GM23338 (cell line): ENCODE measurements around the gene PPHLN1. TPM values are rescaled to one million over a fixed set of nuclear protein-coding genes. Genes with fewer than 3 reads are reported as not detected.

ENCODE experiments used
- ATAC-seq: fragments of 200-7000 bp; cut with Tn5 transposase; 3 replicates; pipeline ENCODE4 v1.9.1; 2020
- DNase-seq: peaks from one replicate; pipeline ENCODE4 v3.0.0-alpha.2; 2015; ENCODE audit warnings: low spot score
- H2AFZ ChIP-seq: fragments of 200-600 bp; sonication (generic); 2 replicates; pipeline ENCODE4 v1.8.0; 2016; ENCODE audit warnings: antibody characterized with exemption, mild to moderate bottlenecking, moderate library complexity
- H3F3A ChIP-seq: fragments of 200-600 bp; sonication (generic); replicated peaks from 2 replicates; pipeline ENCODE4 v1.8.0; 2017; ENCODE audit warnings: antibody characterized with exemption, mixed run types, low read depth
- H3K27ac ChIP-seq: fragments of 200-600 bp; sonication (generic); 2 replicates; pipeline ENCODE4 v1.6.1; 2016; ENCODE audit warnings: low read depth
- H3K27me3 ChIP-seq: fragments of 200-600 bp; sonication (generic); 2 replicates; pipeline ENCODE4 v1.8.0; 2016; ENCODE audit warnings: mild to moderate bottlenecking, mixed run types, moderate library complexity; ENCODE audit not compliant: insufficient read depth
- H3K36me3 ChIP-seq: fragments of 200-600 bp; sonication (generic); 2 replicates; pipeline ENCODE4 v1.8.0; 2016; ENCODE audit warnings: mild to moderate bottlenecking; ENCODE audit not compliant: insufficient read depth
- H3K4me1 ChIP-seq: fragments of 200-600 bp; sonication (generic); 2 replicates; pipeline ENCODE4 v1.8.0; 2016; ENCODE audit warnings: mild to moderate bottlenecking, moderate library complexity; ENCODE audit not compliant: insufficient read depth
- H3K4me2 ChIP-seq: fragments of 200-600 bp; sonication (generic); 2 replicates; pipeline ENCODE4 v1.7.1; 2017; ENCODE audit warnings: mixed run types
- H3K4me3 ChIP-seq: fragments of 200-600 bp; sonication (generic); 2 replicates; pipeline ENCODE4 v1.6.1; 2016; ENCODE audit warnings: mixed run types
- H3K79me2 ChIP-seq: fragments of 200-600 bp; sonication (generic); replicated peaks from 2 replicates; pipeline ENCODE4 v1.8.0; 2017; ENCODE audit warnings: mild to moderate bottlenecking; ENCODE audit not compliant: insufficient read depth
- H3K9me2 ChIP-seq: fragments of 200-600 bp; sonication (generic); 2 replicates; pipeline ENCODE4 v1.8.0; 2017; ENCODE audit not compliant: insufficient read depth
- H4K20me1 ChIP-seq: fragments of 200-600 bp; sonication (generic); replicated peaks from 2 replicates; pipeline ENCODE4 v1.8.0; 2017; ENCODE audit warnings: mild to moderate bottlenecking; ENCODE audit not compliant: insufficient read depth
- H3K27ac Mint-ChIP-seq: 2 replicates; pipeline ENCODE4 v1.8.0; 2020; ENCODE audit warnings: inconsistent platforms, mild to moderate bottlenecking, moderate library complexity, mixed read lengths
- H3K27me3 Mint-ChIP-seq: 3 replicates; pipeline ENCODE4 v1.8.0; 2022; ENCODE audit warnings: low read depth, mild to moderate bottlenecking, moderate library complexity, mixed read lengths, inconsistent platforms; ENCODE audit not compliant: insufficient read depth, poor library complexity
- H3K36me3 Mint-ChIP-seq: 3 replicates; pipeline ENCODE4 v1.8.0; 2021; ENCODE audit warnings: low read depth, mild to moderate bottlenecking, inconsistent platforms, moderate library complexity, mixed read lengths
- H3K4me1 Mint-ChIP-seq: 3 replicates; pipeline ENCODE4 v1.8.0; 2020; ENCODE audit warnings: mild to moderate bottlenecking, inconsistent platforms, mixed read lengths
- H3K4me3 Mint-ChIP-seq: 3 replicates; pipeline ENCODE4 v1.8.0; 2021; ENCODE audit warnings: moderate library complexity, mild to moderate bottlenecking, inconsistent platforms, mixed read lengths
- H3K9me3 Mint-ChIP-seq: 3 replicates; pipeline ENCODE4 v1.8.0; 2020; ENCODE audit warnings: moderate library complexity, mild to moderate bottlenecking, inconsistent platforms, mixed read lengths
- CREB1 ChIP-seq: fragments of 250-450 bp; sonication (Bioruptor Pico); IDR thresholded peaks from 2 replicates; pipeline ENCODE4 v1.5.0; 2020; ENCODE audit warnings: low read depth, mild to moderate bottlenecking, moderate library complexity
- CTCF ChIP-seq, 2 experiments: fragments of 200-600 bp in 1 of 2; sonication (generic) in 1 of 2; conservative IDR thresholded peaks; 2 replicates each; pipeline versions ENCODE4 v1.5.1 to v1.6.1; 2016 to 2017; ENCODE audit warnings: antibody characterized with exemption in 2 of 2, low read depth in 2 of 2, mild to moderate bottlenecking in 2 of 2, moderate library complexity in 1 of 2
- EZH2 ChIP-seq: fragments of 200-600 bp; sonication (generic); IDR thresholded peaks from one replicate; pipeline ENCODE4 v1.8.0; 2017; ENCODE audit warnings: antibody characterized with exemption, mild to moderate bottlenecking, low read depth; ENCODE audit not compliant: unreplicated experiment
- EZH2phosphoT487 ChIP-seq: fragments of 200-600 bp; sonication (generic); IDR thresholded peaks from one replicate; pipeline ENCODE4 v1.8.1; 2018; ENCODE audit warnings: antibody characterized with exemption; ENCODE audit not compliant: unreplicated experiment
- JUNB ChIP-seq: IDR thresholded peaks from one replicate; pipeline ENCODE4 v1.6.1; 2016; ENCODE audit warnings: antibody characterized with exemption; ENCODE audit not compliant: unreplicated experiment
- POLR2AphosphoS5 ChIP-seq: IDR thresholded peaks from 2 replicates; pipeline ENCODE4 v1.6.1; 2016; ENCODE audit warnings: antibody characterized with exemption, low read depth
- REST ChIP-seq: IDR thresholded peaks from one replicate; pipeline ENCODE4 v1.6.1; 2018; ENCODE audit warnings: antibody characterized with exemption; ENCODE audit not compliant: unreplicated experiment
- STAT1 ChIP-seq: IDR thresholded peaks from one replicate; pipeline ENCODE4 v1.6.1; 2016; ENCODE audit warnings: antibody characterized with exemption; ENCODE audit not compliant: unreplicated experiment
- ZNF114 ChIP-seq: fragments of 250-450 bp; sonication (Bioruptor Pico); IDR thresholded peaks from 2 replicates; pipeline ENCODE4 v1.5.0; 2020; ENCODE audit warnings: mild to moderate bottlenecking, moderate library complexity
- ZNF331 ChIP-seq: fragments of 250-450 bp; sonication (Bioruptor Pico); IDR thresholded peaks from 2 replicates; pipeline ENCODE4 v1.5.0; 2020; ENCODE audit warnings: low read depth, mild to moderate bottlenecking, moderate library complexity
- ZNF462 ChIP-seq: fragments of 250-450 bp; sonication (Bioruptor Pico); IDR thresholded peaks from 2 replicates; pipeline ENCODE4 v1.5.0; 2020; ENCODE audit warnings: mild to moderate bottlenecking, moderate library complexity
- polyA plus RNA-seq: library from polyadenylated mRNA; unstranded; fragments of >200 nt; fragmentation: Nextera tagmentation; extraction: Ambion mirVana; gene quantifications from 2 replicates; pipeline ENCODE4 v1.2.1, GENCODE V29; 2016
- total RNA-seq: library from RNA; depleted of rRNA; stranded (reverse); fragments of >200 nt; shearing (Covaris generic); gene quantifications from 2 replicates; pipeline ENCODE4 v1.2.3, GENCODE V29; 2014

PPHLN1 gene
- total and polyA plus RNA-seq, 2 experiments from 2014 or later, result 93.0 to 103 TPM

GRCh38 chr12:42448841-42449240 is 122.9 kb downstream of the PPHLN1 start (continued):
- TF ChIP-seq CTCF (conservative IDR thresholded peaks at IDR 0.05; ENCODE audit: low read depth in 2 of 2) (no peak), CREB1 (CRISPR knock-in tag) (no peak), ZNF331 (CRISPR knock-in tag) (no peak), EZH2phosphoT487 (no peak), ZNF114 (no peak), REST (no peak)

GRCh38 chr12:42450248-42450647 is 124.3 kb downstream of the PPHLN1 start:
- Histone ChIP-seq H2AFZ (no peak overlapping the region), H3K27me3 (no peaks in the 10 kb centered on the region), H3K4me1 (peaks cover 29% of the 10 kb centered on the region), H3K36me3 (no peaks in the 10 kb centered on the region), H4K20me1 (0 out of 2 replicates have a peak, but pooled peaks cover 3% of the 10 kb centered on the region), H3F3A (0 out of 2 replicates have a peak, but pooled peaks cover 5% of the 10 kb centered on the region), H3K4me3 (no peak overlapping the region), H3K27ac (peak overlapping the region; percentile 57; the same call in 1 of the 2 replicates), H3K9me2 (peaks cover 4% of the 10 kb centered on the region; the same call in 1 of the 2 replicates), H3K79me2 (no peaks in the 10 kb centered on the region), H3K4me2 (peak overlapping the region; percentile 64; the same call in 1 of the 2 replicates)
- Mint-ChIP-seq H3K4me3 (no peak overlapping the region), H3K27me3 (peaks cover 8% of the 10 kb centered on the region), H3K4me1 (peaks cover 36% of the 10 kb centered on the region), H3K27ac (no peak overlapping the region), H3K36me3 (peaks cover 40% of the 10 kb centered on the region), H3K9me3 (0 out of 3 replicates have a peak, but pooled peaks cover 4% of the 10 kb centered on the region)
- no peak for DNase-seq
- no peak for ATAC-seq
- no peak for TF ChIP-seq EZH2phosphoT487
- no peak for TF ChIP-seq ZNF462 (CRISPR knock-in tag)
- no peak for TF ChIP-seq JUNB
- no peak for TF ChIP-seq ZNF331 (CRISPR knock-in tag)
- TF ChIP-seq CTCF (conservative IDR thresholded peaks at IDR 0.05; ENCODE audit: low read depth in 2 of 2), result no peak
- TF ChIP-seq ZNF114, result no peak
- TF ChIP-seq POLR2AphosphoS5, result no peak
- TF ChIP-seq CREB1 (CRISPR knock-in tag), result no peak
- TF ChIP-seq STAT1, result no peak
- no peak for TF ChIP-seq EZH2
